GM21576 (cell line): Measurements from ENCODE around the gene CPD.
"Not testable (repeated sequence)": the region's sequence is repeated elsewhere in the genome, so short reads cannot be mapped to it uniquely, and the experiment has no call there.

ENCODE experiments used
- ATAC-seq: cut with Tn5 transposase; IDR thresholded peaks from one replicate; pipeline ENCODE4 v1.9.1; 2021; ENCODE audit warnings: mild to moderate bottlenecking, moderate library complexity; ENCODE audit not compliant: unreplicated experiment

Gene CPD

GRCh38 chr17:30422171-30422570 lies 43.4 kb downstream of the CPD start:
- ATAC-seq: no peak

GRCh38 chr17:30424471-30424870 lies 45.7 kb downstream of the CPD start:
- no peak for ATAC-seq

GRCh38 chr17:30426292-30426691 lies 47.6 kb downstream of the CPD start:
- no peak for ATAC-seq

- ATAC-seq: no peak
These were observed 48.9 kb downstream of the CPD start for GRCh38 chr17:30427611-30428010.

- ATAC-seq: no peak
These were observed 50.4 kb downstream of the CPD start for GRCh38 chr17:30429155-30429554.

- no peak for ATAC-seq
These were observed 54.8 kb downstream of the CPD start for GRCh38 chr17:30433514-30433913.

- no peak for ATAC-seq
These were observed 58.0 kb downstream of the CPD start for GRCh38 chr17:30436729-30437128.

- no peak for ATAC-seq
These were observed 65.0 kb downstream of the CPD start for GRCh38 chr17:30443721-30444120.

GRCh38 chr17:30446640-30447039 lies 67.9 kb downstream of the CPD start:
- ATAC-seq: not testable (repeated sequence)

- ATAC-seq: no peak
These were observed 70.8 kb downstream of the CPD start for GRCh38 chr17:30449480-30449879.

- no peak for ATAC-seq
These were observed 71.6 kb downstream of the CPD start for GRCh38 chr17:30450125-30451027.

GRCh38 chr17:30454635-30455034 lies 75.9 kb downstream of the CPD start:
- ATAC-seq: no peak

GRCh38 chr17:30458371-30458770 lies 79.6 kb downstream of the CPD start:
- ATAC-seq: no peak

GRCh38 chr17:30458797-30459413 lies 80.2 kb downstream of the CPD start:
- not testable (repeated sequence) for ATAC-seq

- ATAC-seq: no peak
These were observed 89.7 kb downstream of the CPD start for GRCh38 chr17:30468465-30468864.

GRCh38 chr17:30472238-30472890 lies 93.6 kb downstream of the CPD start:
- no peak for ATAC-seq

GRCh38 chr17:30475206-30475605 lies 96.5 kb downstream of the CPD start:
- no peak for ATAC-seq

- peak; percentile 7 for ATAC-seq
These were observed 98.0 kb downstream of the CPD start for GRCh38 chr17:30476726-30477082.

GRCh38 chr17:30477083-30477773 lies 98.5 kb downstream of the CPD start, which contains the start of gene GOSR1:
TSS of gene GOSR1 (plus strand) at chr17:30477408. CDS start at chr17:30477434, 26 bp downstream.
- ATAC-seq: peak; percentile 89

- no peak for ATAC-seq
These were observed 99.0 kb downstream of the CPD start for GRCh38 chr17:30477774-30478115.

- ATAC-seq: no peak
These were observed 103.8 kb downstream of the CPD start for GRCh38 chr17:30482555-30482954.
